HG03342 (cell line): ENCODE data around the gene VSTM1.

Experiments used
- ATAC-seq: cut with Tn5 transposase; IDR thresholded peaks from one replicate; pipeline ENCODE4 v1.9.1; 2021; ENCODE audit warnings: mild to moderate bottlenecking, moderate library complexity; ENCODE audit not compliant: unreplicated experiment

The VSTM1 gene

GRCh38 chr19:54013866-54014265 is 49.8 kb downstream of the VSTM1 start:
- no peak for ATAC-seq

GRCh38 chr19:54011507-54012211 is 52.0 kb downstream of the VSTM1 start:
- ATAC-seq: no peak

- ATAC-seq: no peak
Observed at GRCh38 chr19:54010474-54010873, 53.2 kb downstream of the VSTM1 start.

GRCh38 chr19:54009440-54009839 is 54.3 kb downstream of the VSTM1 start:
- no peak for ATAC-seq

- ATAC-seq: no peak
Observed at GRCh38 chr19:54002495-54003315, 61.0 kb downstream of the VSTM1 start.

- ATAC-seq: no peak
Observed at GRCh38 chr19:54001496-54001895, 62.2 kb downstream of the VSTM1 start.

- ATAC-seq: no peak
Observed at GRCh38 chr19:53999694-54000093, 64.0 kb downstream of the VSTM1 start.

GRCh38 chr19:53998223-53998622 is 65.5 kb downstream of the VSTM1 start:
- ATAC-seq: no peak

GRCh38 chr19:53994811-53995210 is 68.9 kb downstream of the VSTM1 start:
- no peak for ATAC-seq

GRCh38 chr19:53993448-53993847 is 70.2 kb downstream of the VSTM1 start:
- ATAC-seq: no peak

GRCh38 chr19:53992815-53993214 is 70.9 kb downstream of the VSTM1 start:
- ATAC-seq: no peak

- ATAC-seq: no peak
Observed at GRCh38 chr19:53992211-53992610, 71.5 kb downstream of the VSTM1 start.

- ATAC-seq: no peak
Observed at GRCh38 chr19:53991224-53992113, 72.2 kb downstream of the VSTM1 start, which contains the start of gene CACNG6. Gene CACNG6 (plus strand): TSS chr19:53991637. CDS start chr19:53992878, 1,241 bp downstream.
